GM21717 (cell line): ENCODE results near the gene LYPD3.

Experiments used
- ATAC-seq: cut with Tn5 transposase; IDR thresholded peaks from one replicate; pipeline ENCODE4 v1.9.1; 2021; ENCODE audit warnings: mild to moderate bottlenecking, moderate library complexity; ENCODE audit not compliant: unreplicated experiment

LYPD3 gene

GRCh38 chr19:43486412-43486811, 21.0 kb upstream of the LYPD3 start:
- no peak for ATAC-seq

GRCh38 chr19:43485951-43486350, 20.5 kb upstream of the LYPD3 start:
- ATAC-seq: no peak

- no peak for ATAC-seq
Measured at GRCh38 chr19:43483281-43483680, 17.9 kb upstream of the LYPD3 start.

- ATAC-seq: no peak
Measured at GRCh38 chr19:43482193-43482592, 16.8 kb upstream of the LYPD3 start.

GRCh38 chr19:43481701-43482100, 16.3 kb upstream of the LYPD3 start:
- no peak for ATAC-seq

GRCh38 chr19:43480574-43480973, 15.2 kb upstream of the LYPD3 start:
- no peak for ATAC-seq

- no peak for ATAC-seq
Measured at GRCh38 chr19:43479961-43480561, 14.7 kb upstream of the LYPD3 start.

GRCh38 chr19:43479226-43479625, 13.8 kb upstream of the LYPD3 start:
- ATAC-seq: no peak

- ATAC-seq: no peak
Measured at GRCh38 chr19:43478323-43478722, 12.9 kb upstream of the LYPD3 start.

GRCh38 chr19:43476606-43477005, 11.2 kb upstream of the LYPD3 start:
- ATAC-seq: no peak

- ATAC-seq: no peak
Measured at GRCh38 chr19:43474986-43475705, 9.7 kb upstream of the LYPD3 start.

- no peak for ATAC-seq
Measured at GRCh38 chr19:43474487-43474886, 9.1 kb upstream of the LYPD3 start.

GRCh38 chr19:43471091-43471490, 5.7 kb upstream of the LYPD3 start:
- ATAC-seq: no peak

GRCh38 chr19:43470288-43470687, 4.9 kb upstream of the LYPD3 start:
- no peak for ATAC-seq

GRCh38 chr19:43469160-43469480, 3.7 kb upstream of the LYPD3 start:
- ATAC-seq: no peak

- no peak for ATAC-seq
Measured at GRCh38 chr19:43468354-43469159, 3.1 kb upstream of the LYPD3 start.

- ATAC-seq: no peak
Measured at GRCh38 chr19:43467730-43468129, 2.3 kb upstream of the LYPD3 start.

- no peak for ATAC-seq
Measured at GRCh38 chr19:43467276-43467675, 1.9 kb upstream of the LYPD3 start.

GRCh38 chr19:43466793-43467192, 1.4 kb upstream of the LYPD3 start:
- ATAC-seq: no peak

- ATAC-seq: peak; percentile 34
Measured at GRCh38 chr19:43464134-43464775, 1.2 kb downstream of the LYPD3 start.

GRCh38 chr19:43463381-43464133, 1.9 kb downstream of the LYPD3 start:
- peak; percentile 73 for ATAC-seq
